K562 (cell line): Measurements from ENCODE around the gene IGSF9. TPM values are rescaled to one million over a fixed set of nuclear protein-coding genes. Genes with fewer than 3 reads are reported as not detected.

ENCODE experiments used
- CHD4 ChIP-seq: fragments of 200-600 bp; sonication (generic); IDR thresholded peaks from 3 replicates; pipeline ENCODE4 v1.6.1; 2012; ENCODE audit warnings: low read depth, mild to moderate bottlenecking, mixed read lengths, low read length, inconsistent platforms; ENCODE audit not compliant: insufficient read depth, insufficient replicate concordance, poor library complexity, severe bottlenecking
- NUFIP1 ChIP-seq: fragments of 450-650 bp; IDR thresholded peaks from 2 replicates; pipeline ENCODE4 v1.6.1; 2018; ENCODE audit not compliant: partially characterized antibody
- SMARCE1 ChIP-seq: fragments of 450-650 bp; IDR thresholded peaks from 2 replicates; pipeline ENCODE4 v1.7.1; 2016; ENCODE audit warnings: mild to moderate bottlenecking
- YBX1 ChIP-seq: fragments of 450-650 bp; IDR thresholded peaks from 2 replicates; pipeline ENCODE4 v1.7.1; 2016; ENCODE audit warnings: mild to moderate bottlenecking
- polyA plus RNA-seq, 8 experiments: library from polyadenylated mRNA; depleted of rRNA in 4 of 8; stranded (reverse) in 5 of 8; unstranded in 3 of 8; fragments of >200 nt; fragmentation: Nextera tagmentation in 2 of 8; fragmentation: Illumina TruSeq in 1 of 8; extraction: Ambion mirVana in 2 of 8; extraction: Trizol in 1 of 8; gene quantifications; 2 replicates each; pipeline versions ENCODE4 v1.2.1 to v1.2.3, GENCODE V29; 2011 to 2014; ENCODE audit warnings: inconsistent platforms in 1 of 8, missing spikeins in 1 of 8
- total RNA-seq, 7 experiments: library from RNA; depleted of rRNA in 6 of 7; stranded (reverse); fragments of >200 nt in 6 of 7; fragmentation: Illumina TruSeq in 2 of 7; extraction: Trizol in 2 of 7; gene quantifications; 2 replicates each; pipeline versions ENCODE4 v1.2.1 to v1.2.3, GENCODE V29; 2011 to 2021; ENCODE audit warnings: low replicate concordance in 1 of 7
- TF ChIP-seq, protein P1 (sequence below): fragments of 250-450 bp; sonication (Bioruptor Pico); IDR thresholded peaks from 2 replicates; pipeline ENCODE4 v1.4.0; 2020
- TF ChIP-seq, protein P2 (sequence below), 2 experiments: fragments of 450-650 bp; conservative IDR thresholded peaks; 2 replicates each; pipeline ENCODE4 v1.6.1; 2017; ENCODE audit warnings: mild to moderate bottlenecking in 2 of 2, moderate library complexity in 2 of 2
- TF ChIP-seq, protein P3 (sequence below): fragments of 450-650 bp; IDR thresholded peaks from 2 replicates; pipeline ENCODE4 v1.6.1; 2017; ENCODE audit warnings: antibody characterized with exemption
- TF ChIP-seq, protein P4 (sequence below): sonication (generic); formaldehyde crosslinking; IDR thresholded peaks from 2 replicates; pipeline ENCODE4 v1.5.0; 2020; ENCODE audit warnings: missing genetic modification reagents

IGSF9 gene
- total and polyA plus RNA-seq, 9 of the 15 experiments (the other 6 are each of a cell fraction or from before 2014, with no cell fraction given): 0.03 to 0.29 (median 0.07) TPM; not detected in 1

DNA sequence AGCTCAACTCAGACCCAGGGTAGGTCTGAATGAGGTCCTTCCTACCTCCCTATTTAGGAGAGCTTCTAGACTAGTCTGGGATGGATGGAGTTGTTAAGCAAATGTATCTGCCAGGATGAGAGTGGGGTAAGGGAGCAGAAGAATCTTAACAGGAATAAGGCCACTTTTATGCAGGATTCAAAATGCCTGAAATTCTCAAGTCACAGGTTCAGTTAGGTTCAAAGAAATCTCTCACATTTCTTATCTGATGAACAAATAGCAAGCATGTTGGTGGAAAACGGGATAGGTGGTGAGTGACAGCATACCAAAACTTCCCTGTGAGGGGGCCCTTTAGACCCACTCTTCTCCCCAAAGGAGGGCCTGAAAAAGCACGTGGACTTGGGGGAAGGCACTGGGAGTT lies 5.6 kb upstream of the IGSF9 start (continued):
- TF ChIP-seq, protein P1, sequence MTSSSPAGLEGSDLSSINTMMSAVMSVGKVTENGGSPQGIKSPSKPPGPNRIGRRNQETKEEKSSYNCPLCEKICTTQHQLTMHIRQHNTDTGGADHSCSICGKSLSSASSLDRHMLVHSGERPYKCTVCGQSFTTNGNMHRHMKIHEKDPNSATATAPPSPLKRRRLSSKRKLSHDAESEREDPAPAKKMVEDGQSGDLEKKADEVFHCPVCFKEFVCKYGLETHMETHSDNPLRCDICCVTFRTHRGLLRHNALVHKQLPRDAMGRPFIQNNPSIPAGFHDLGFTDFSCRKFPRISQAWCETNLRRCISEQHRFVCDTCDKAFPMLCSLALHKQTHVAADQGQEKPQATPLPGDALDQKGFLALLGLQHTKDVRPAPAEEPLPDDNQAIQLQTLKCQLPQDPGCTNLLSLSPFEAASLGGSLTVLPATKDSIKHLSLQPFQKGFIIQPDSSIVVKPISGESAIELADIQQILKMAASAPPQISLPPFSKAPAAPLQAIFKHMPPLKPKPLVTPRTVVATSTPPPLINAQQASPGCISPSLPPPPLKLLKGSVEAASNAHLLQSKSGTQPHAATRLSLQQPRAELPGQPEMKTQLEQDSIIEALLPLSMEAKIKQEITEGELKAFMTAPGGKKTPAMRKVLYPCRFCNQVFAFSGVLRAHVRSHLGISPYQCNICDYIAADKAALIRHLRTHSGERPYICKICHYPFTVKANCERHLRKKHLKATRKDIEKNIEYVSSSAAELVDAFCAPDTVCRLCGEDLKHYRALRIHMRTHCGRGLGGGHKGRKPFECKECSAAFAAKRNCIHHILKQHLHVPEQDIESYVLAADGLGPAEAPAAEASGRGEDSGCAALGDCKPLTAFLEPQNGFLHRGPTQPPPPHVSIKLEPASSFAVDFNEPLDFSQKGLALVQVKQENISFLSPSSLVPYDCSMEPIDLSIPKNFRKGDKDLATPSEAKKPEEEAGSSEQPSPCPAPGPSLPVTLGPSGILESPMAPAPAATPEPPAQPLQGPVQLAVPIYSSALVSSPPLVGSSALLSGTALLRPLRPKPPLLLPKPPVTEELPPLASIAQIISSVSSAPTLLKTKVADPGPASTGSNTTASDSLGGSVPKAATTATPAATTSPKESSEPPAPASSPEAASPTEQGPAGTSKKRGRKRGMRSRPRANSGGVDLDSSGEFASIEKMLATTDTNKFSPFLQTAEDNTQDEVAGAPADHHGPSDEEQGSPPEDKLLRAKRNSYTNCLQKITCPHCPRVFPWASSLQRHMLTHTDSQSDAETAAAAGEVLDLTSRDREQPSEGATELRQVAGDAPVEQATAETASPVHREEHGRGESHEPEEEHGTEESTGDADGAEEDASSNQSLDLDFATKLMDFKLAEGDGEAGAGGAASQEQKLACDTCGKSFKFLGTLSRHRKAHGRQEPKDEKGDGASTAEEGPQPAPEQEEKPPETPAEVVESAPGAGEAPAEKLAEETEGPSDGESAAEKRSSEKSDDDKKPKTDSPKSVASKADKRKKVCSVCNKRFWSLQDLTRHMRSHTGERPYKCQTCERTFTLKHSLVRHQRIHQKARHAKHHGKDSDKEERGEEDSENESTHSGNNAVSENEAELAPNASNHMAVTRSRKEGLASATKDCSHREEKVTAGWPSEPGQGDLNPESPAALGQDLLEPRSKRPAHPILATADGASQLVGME (CRISPR knock-in tag): no peak
- TF ChIP-seq CHD4: no peak
- TF ChIP-seq, protein P2, sequence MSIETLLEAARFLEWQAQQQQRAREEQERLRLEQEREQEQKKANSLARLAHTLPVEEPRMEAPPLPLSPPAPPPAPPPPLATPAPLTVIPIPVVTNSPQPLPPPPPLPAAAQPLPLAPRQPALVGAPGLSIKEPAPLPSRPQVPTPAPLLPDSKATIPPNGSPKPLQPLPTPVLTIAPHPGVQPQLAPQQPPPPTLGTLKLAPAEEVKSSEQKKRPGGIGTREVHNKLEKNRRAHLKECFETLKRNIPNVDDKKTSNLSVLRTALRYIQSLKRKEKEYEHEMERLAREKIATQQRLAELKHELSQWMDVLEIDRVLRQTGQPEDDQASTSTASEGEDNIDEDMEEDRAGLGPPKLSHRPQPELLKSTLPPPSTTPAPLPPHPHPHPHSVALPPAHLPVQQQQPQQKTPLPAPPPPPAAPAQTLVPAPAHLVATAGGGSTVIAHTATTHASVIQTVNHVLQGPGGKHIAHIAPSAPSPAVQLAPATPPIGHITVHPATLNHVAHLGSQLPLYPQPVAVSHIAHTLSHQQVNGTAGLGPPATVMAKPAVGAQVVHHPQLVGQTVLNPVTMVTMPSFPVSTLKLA (conservative IDR thresholded peaks at IDR 0.05): no peak
- no peak for TF ChIP-seq YBX1
- TF ChIP-seq NUFIP1: no peak
- TF ChIP-seq, protein P3, sequence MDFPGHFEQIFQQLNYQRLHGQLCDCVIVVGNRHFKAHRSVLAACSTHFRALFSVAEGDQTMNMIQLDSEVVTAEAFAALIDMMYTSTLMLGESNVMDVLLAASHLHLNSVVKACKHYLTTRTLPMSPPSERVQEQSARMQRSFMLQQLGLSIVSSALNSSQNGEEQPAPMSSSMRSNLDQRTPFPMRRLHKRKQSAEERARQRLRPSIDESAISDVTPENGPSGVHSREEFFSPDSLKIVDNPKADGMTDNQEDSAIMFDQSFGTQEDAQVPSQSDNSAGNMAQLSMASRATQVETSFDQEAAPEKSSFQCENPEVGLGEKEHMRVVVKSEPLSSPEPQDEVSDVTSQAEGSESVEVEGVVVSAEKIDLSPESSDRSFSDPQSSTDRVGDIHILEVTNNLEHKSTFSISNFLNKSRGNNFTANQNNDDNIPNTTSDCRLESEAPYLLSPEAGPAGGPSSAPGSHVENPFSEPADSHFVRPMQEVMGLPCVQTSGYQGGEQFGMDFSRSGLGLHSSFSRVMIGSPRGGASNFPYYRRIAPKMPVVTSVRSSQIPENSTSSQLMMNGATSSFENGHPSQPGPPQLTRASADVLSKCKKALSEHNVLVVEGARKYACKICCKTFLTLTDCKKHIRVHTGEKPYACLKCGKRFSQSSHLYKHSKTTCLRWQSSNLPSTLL: no peak
- TF ChIP-seq SMARCE1: no peak
- TF ChIP-seq, protein P4, sequence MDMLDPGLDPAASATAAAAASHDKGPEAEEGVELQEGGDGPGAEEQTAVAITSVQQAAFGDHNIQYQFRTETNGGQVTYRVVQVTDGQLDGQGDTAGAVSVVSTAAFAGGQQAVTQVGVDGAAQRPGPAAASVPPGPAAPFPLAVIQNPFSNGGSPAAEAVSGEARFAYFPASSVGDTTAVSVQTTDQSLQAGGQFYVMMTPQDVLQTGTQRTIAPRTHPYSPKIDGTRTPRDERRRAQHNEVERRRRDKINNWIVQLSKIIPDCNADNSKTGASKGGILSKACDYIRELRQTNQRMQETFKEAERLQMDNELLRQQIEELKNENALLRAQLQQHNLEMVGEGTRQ (CRISPR knock-in tag): no peak
